Neural progenitor cell (in vitro differentiated cells): ENCODE results near the gene APOBEC3G. TPM values are rescaled to one million over a fixed set of nuclear protein-coding genes. Genes with fewer than 3 reads are reported as not detected.

ENCODE experiments used
- DNase-seq: peaks from one replicate; pipeline ENCODE4 v3.0.0-alpha.2; 2016; ENCODE audit warnings: low spot score
- H2AFZ ChIP-seq: fragments of 200-600 bp; sonication (generic); replicated peaks from 2 replicates; pipeline ENCODE4 v1.6.1; 2016; ENCODE audit warnings: antibody characterized with exemption
- H3F3A ChIP-seq: fragments of 200-600 bp; sonication (generic); 2 replicates; pipeline ENCODE4 v1.6.1; 2016; ENCODE audit warnings: antibody characterized with exemption, low read depth
- H3K27ac ChIP-seq: fragments of 200-600 bp; sonication (generic); 2 replicates; pipeline ENCODE4 v1.5.1; 2016; ENCODE audit warnings: mild to moderate bottlenecking
- H3K27me3 ChIP-seq: fragments of 200-600 bp; sonication (generic); 2 replicates; pipeline ENCODE4 v1.6.1; 2016; ENCODE audit warnings: mild to moderate bottlenecking, moderate library complexity
- H3K36me3 ChIP-seq: fragments of 200-600 bp; sonication (generic); 2 replicates; pipeline ENCODE4 v1.5.1; 2016
- H3K4me1 ChIP-seq: fragments of 200-600 bp; sonication (generic); 2 replicates; pipeline ENCODE4 v1.6.1; 2016; ENCODE audit warnings: mixed run types
- H3K4me2 ChIP-seq: fragments of 200-600 bp; sonication (generic); 2 replicates; pipeline ENCODE4 v1.6.1; 2016
- H3K4me3 ChIP-seq: fragments of 200-600 bp; sonication (generic); 2 replicates; pipeline ENCODE4 v1.5.1; 2016
- H3K79me2 ChIP-seq: fragments of 200-600 bp; sonication (generic); 2 replicates; pipeline ENCODE4 v1.6.1; 2016; ENCODE audit warnings: low read depth
- H3K9ac ChIP-seq: fragments of 200-600 bp; sonication (generic); 2 replicates; pipeline ENCODE4 v1.6.1; 2016
- H3K9me3 ChIP-seq: fragments of 200-600 bp; sonication (generic); 2 replicates; pipeline ENCODE4 v1.5.1; 2016; ENCODE audit warnings: low read depth
- H4K20me1 ChIP-seq: fragments of 200-600 bp; sonication (generic); 2 replicates; pipeline ENCODE4 v1.6.1; 2016; ENCODE audit warnings: low read depth
- H3K27ac Mint-ChIP-seq: 3 replicates; pipeline ENCODE4 v1.8.0; 2021; ENCODE audit warnings: mixed read lengths
- H3K27me3 Mint-ChIP-seq: 2 replicates; pipeline ENCODE4 v1.8.0; 2022; ENCODE audit warnings: low read depth, mild to moderate bottlenecking, inconsistent platforms, moderate library complexity, mixed read lengths; ENCODE audit not compliant: insufficient read depth
- H3K36me3 Mint-ChIP-seq: 3 replicates; pipeline ENCODE4 v1.8.0; 2021; ENCODE audit warnings: mixed read lengths
- H3K4me1 Mint-ChIP-seq: 3 replicates; pipeline ENCODE4 v1.8.0; 2021; ENCODE audit warnings: mixed read lengths
- H3K4me3 Mint-ChIP-seq: 3 replicates; pipeline ENCODE4 v1.8.0; 2021; ENCODE audit warnings: mild to moderate bottlenecking, moderate library complexity, mixed read lengths
- H3K9me3 Mint-ChIP-seq: 3 replicates; pipeline ENCODE4 v1.8.0; 2020; ENCODE audit warnings: mixed read lengths
- EZH2 ChIP-seq: fragments of 200-600 bp; sonication (generic); IDR thresholded peaks from 2 replicates; pipeline ENCODE4 v1.6.1; 2017; ENCODE audit warnings: antibody characterized with exemption, mild to moderate bottlenecking, moderate library complexity
- EZH2phosphoT487 ChIP-seq: fragments of 200-600 bp; sonication (generic); IDR thresholded peaks from 2 replicates; pipeline ENCODE4 v1.6.1; 2017; ENCODE audit warnings: antibody characterized with exemption
- total RNA-seq: library from RNA; depleted of rRNA; stranded (reverse); fragments of >200 nt; gene quantifications from 2 replicates; pipeline ENCODE4 v1.2.3, GENCODE V29; 2015; ENCODE audit warnings: low replicate concordance
- TF ChIP-seq, protein P1 (sequence below): fragments of 200-600 bp; sonication (generic); IDR thresholded peaks from 2 replicates; pipeline ENCODE4 v1.5.1; 2017; ENCODE audit warnings: antibody characterized with exemption, mild to moderate bottlenecking

Gene APOBEC3G
- total RNA-seq, 1 donor from 2014 or later: 0.30 TPM

- Histone ChIP-seq H3K27ac (no peak overlapping the region), H3K4me2 (peak overlapping the region; percentile 25), H3K79me2 (no peaks in the 10 kb centered on the region), H3F3A (peaks cover 35% of the 10 kb centered on the region), H3K9me3 (no peaks in the 10 kb centered on the region), H4K20me1 (no peaks in the 10 kb centered on the region), H3K4me1 (peaks cover 31% of the 10 kb centered on the region), H3K4me3 (no peak overlapping the region), H2AFZ (peak overlapping the region; percentile 83), H3K27me3 (peaks cover 15% of the 10 kb centered on the region), H3K36me3 (no peaks in the 10 kb centered on the region), H3K9ac (no peak overlapping the region)
- TF ChIP-seq EZH2 (no peak), EZH2phosphoT487 (no peak)
- TF ChIP-seq, protein P1, sequence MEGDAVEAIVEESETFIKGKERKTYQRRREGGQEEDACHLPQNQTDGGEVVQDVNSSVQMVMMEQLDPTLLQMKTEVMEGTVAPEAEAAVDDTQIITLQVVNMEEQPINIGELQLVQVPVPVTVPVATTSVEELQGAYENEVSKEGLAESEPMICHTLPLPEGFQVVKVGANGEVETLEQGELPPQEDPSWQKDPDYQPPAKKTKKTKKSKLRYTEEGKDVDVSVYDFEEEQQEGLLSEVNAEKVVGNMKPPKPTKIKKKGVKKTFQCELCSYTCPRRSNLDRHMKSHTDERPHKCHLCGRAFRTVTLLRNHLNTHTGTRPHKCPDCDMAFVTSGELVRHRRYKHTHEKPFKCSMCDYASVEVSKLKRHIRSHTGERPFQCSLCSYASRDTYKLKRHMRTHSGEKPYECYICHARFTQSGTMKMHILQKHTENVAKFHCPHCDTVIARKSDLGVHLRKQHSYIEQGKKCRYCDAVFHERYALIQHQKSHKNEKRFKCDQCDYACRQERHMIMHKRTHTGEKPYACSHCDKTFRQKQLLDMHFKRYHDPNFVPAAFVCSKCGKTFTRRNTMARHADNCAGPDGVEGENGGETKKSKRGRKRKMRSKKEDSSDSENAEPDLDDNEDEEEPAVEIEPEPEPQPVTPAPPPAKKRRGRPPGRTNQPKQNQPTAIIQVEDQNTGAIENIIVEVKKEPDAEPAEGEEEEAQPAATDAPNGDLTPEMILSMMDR: no peak
- H3K27ac Mint-ChIP-seq: peak overlapping the region; percentile 13
- no peaks in the 10 kb centered on the region for H3K9me3 Mint-ChIP-seq
- H3K27me3 Mint-ChIP-seq: peaks cover 7% of the 10 kb centered on the region
- H3K36me3 Mint-ChIP-seq: no peaks in the 10 kb centered on the region
- H3K4me1 Mint-ChIP-seq: peaks cover 34% of the 10 kb centered on the region
- DNase-seq: peak; percentile 68
- no peak overlapping the region for H3K4me3 Mint-ChIP-seq
Observed at GRCh38 chr22:39110631-39111561, 33.8 kb downstream of the APOBEC3G start.

DNA sequence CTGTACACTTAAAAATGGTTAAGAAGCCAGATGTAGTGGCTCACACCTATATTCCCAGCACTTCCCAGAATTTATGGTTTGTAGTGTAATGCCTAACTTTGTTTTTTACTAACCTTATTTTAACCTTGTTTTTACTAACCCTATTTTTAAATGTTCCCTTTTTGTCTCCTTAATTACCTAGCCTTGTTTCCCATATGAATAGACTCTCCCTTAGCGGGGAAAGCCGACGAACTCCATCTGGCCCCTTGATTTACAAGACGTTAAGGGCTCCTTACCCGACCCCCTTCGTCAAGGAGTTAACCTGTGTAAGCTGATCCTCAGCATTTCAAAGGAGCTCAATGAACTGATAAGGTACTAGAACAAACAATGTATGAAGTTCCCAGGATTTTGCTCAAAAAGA, 37.0 kb downstream of the APOBEC3G start:
- TF ChIP-seq, protein P1: no peak
- TF ChIP-seq EZH2phosphoT487 (no peak), EZH2 (no peak)
- H3K36me3 Mint-ChIP-seq: no peaks in the 10 kb centered on the region
- Histone ChIP-seq H3K79me2 (no peaks in the 10 kb centered on the region), H3K4me3 (peak overlapping the region; percentile 30), H4K20me1 (no peaks in the 10 kb centered on the region), H3K4me2 (peak overlapping the region; percentile 72), H3F3A (peaks cover 39% of the 10 kb centered on the region), H3K4me1 (peaks cover 32% of the 10 kb centered on the region), H2AFZ (no peak overlapping the region), H3K27me3 (peaks cover 19% of the 10 kb centered on the region), H3K9me3 (no peaks in the 10 kb centered on the region), H3K36me3 (no peaks in the 10 kb centered on the region), H3K27ac (no peak overlapping the region), H3K9ac (no peak overlapping the region)
- peaks cover 42% of the 10 kb centered on the region for H3K4me1 Mint-ChIP-seq
- no peak overlapping the region for H3K4me3 Mint-ChIP-seq
- peaks cover 15% of the 10 kb centered on the region for H3K27me3 Mint-ChIP-seq
- no peaks in the 10 kb centered on the region for H3K9me3 Mint-ChIP-seq
- no peak overlapping the region for H3K27ac Mint-ChIP-seq
- peak; percentile 58 for DNase-seq

DNA sequence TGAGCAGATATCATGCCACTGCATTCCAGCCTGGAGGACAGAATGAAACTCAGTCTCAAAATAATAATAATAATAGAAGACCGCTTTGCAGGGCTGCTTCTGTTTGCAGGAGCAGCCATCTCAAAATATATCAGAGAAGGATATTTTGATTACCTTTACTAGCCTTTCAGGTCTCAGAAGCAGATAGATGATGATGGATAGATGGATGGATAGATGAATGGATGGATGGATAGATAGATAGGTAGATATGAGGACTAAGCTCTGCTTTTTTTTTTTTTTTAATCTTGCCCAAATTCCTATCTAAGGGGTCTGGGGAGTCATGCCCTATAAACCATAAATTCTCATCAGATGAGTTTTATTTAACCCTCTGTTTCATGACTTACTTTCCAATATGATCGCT, 38.5 kb downstream of the APOBEC3G start:
- DNase-seq: no peak
- Histone ChIP-seq H3K27ac (no peak overlapping the region), H3K9me3 (no peaks in the 10 kb centered on the region), H3K9ac (no peak overlapping the region), H2AFZ (no peak overlapping the region), H3F3A (peaks cover 38% of the 10 kb centered on the region), H3K4me3 (peak overlapping the region; percentile 30), H3K79me2 (no peaks in the 10 kb centered on the region), H4K20me1 (no peaks in the 10 kb centered on the region), H3K4me1 (peaks cover 31% of the 10 kb centered on the region), H3K4me2 (peak overlapping the region; percentile 72), H3K27me3 (peaks cover 19% of the 10 kb centered on the region), H3K36me3 (no peaks in the 10 kb centered on the region)
- H3K27me3 Mint-ChIP-seq: peaks cover 18% of the 10 kb centered on the region
- no peaks in the 10 kb centered on the region for H3K9me3 Mint-ChIP-seq
- no peak for TF ChIP-seq EZH2
- TF ChIP-seq, protein P1: no peak
- TF ChIP-seq EZH2phosphoT487: no peak
- no peak overlapping the region for H3K27ac Mint-ChIP-seq
- H3K36me3 Mint-ChIP-seq: no peaks in the 10 kb centered on the region
- H3K4me1 Mint-ChIP-seq: peaks cover 37% of the 10 kb centered on the region
- no peak overlapping the region for H3K4me3 Mint-ChIP-seq
